ENCODE results near the gene L1TD1. TPM values are rescaled to one million over a fixed set of nuclear protein-coding genes. Genes with fewer than 3 reads are reported as not detected.

The L1TD1 gene
- polyA plus RNA-seq, 1 donor (not counting 4 experiments of a cell fraction or from before 2014, with no cell fraction given) = 0.24 TPM

GRCh38 chr1:62227496-62227895, 32.8 kb downstream of the L1TD1 start:
- no peak for DNase-seq (ENCODE audit: low read depth, low spot score)
- Histone ChIP-seq H3K4me2 (ENCODE audit: control insufficient read depth, extremely low read depth, insufficient read depth, low read depth, low read length) (no peak overlapping the region), H3K4me1 (ENCODE audit: control insufficient read depth, extremely low read depth, insufficient read depth, low read length) (peaks cover 26% of the 10 kb centered on the region)

GRCh38 chr1:62228136-62228882, 33.7 kb downstream of the L1TD1 start:
- H3K9ac ChIP-seq (ENCODE audit: control insufficient read depth, extremely low read depth, insufficient read depth, low read length) = no peak overlapping the region
- H3K4me1 ChIP-seq (ENCODE audit: control insufficient read depth, extremely low read depth, insufficient read depth, low read length) = peaks cover 34% of the 10 kb centered on the region
- DNase-seq (ENCODE audit: low read depth, low spot score) (no peak), FAIRE-seq (no peak)
- no peaks in the 10 kb centered on the region for H4K20me1 ChIP-seq (ENCODE audit: control insufficient read depth, extremely low read depth, insufficient read depth, low read length)
- no peak overlapping the region for H3K27ac ChIP-seq (ENCODE audit: control insufficient read depth, insufficient read depth, low read length)
- no peak for TF ChIP-seq EZH2 (IDR thresholded peaks at IDR 0.05; ENCODE audit: low read length)
- no peak for TF ChIP-seq CTCF (optimal IDR thresholded peaks at IDR 0.05 in 1 of 3, IDR thresholded peaks at IDR 0.05 in 1 of 3, conservative IDR thresholded peaks at IDR 0.05 in 1 of 3; ENCODE audit: extremely low read depth in 1 of 3, insufficient read depth in 2 of 3, low read length in 3 of 3)
- H3K36me3 ChIP-seq (ENCODE audit: control insufficient read depth in 2 of 2, extremely low read depth in 1 of 2, insufficient read depth in 2 of 2, low read length in 2 of 2) = no peaks in the 10 kb centered on the region
- no peaks in the 10 kb centered on the region for H3K9me1 ChIP-seq (ENCODE audit: control insufficient read depth, extremely low read depth, insufficient read depth, low read length)
- no peak overlapping the region for H3K4me3 ChIP-seq (ENCODE audit: control insufficient read depth in 2 of 3, extremely low read depth in 1 of 3, insufficient read depth in 2 of 3, low read depth in 1 of 3, low read length in 3 of 3)
- H3K27me3 ChIP-seq (ENCODE audit: control insufficient read depth, extremely low read depth, insufficient read depth, low read length) = no peaks in the 10 kb centered on the region
- H2AFZ ChIP-seq (ENCODE audit: control insufficient read depth, low read length) = no peak overlapping the region
- no peaks in the 10 kb centered on the region for H3K79me2 ChIP-seq (ENCODE audit: control insufficient read depth, insufficient read depth, low read length)
- dilution Hi-C loops (cut with MboI; ENCODE audit: extremely low pct_ligation_motif_present, low sequenced_read_pairs) = no loop called here
- no peak overlapping the region for H3K4me2 ChIP-seq (ENCODE audit: control insufficient read depth, extremely low read depth, insufficient read depth, low read depth, low read length)
- no peaks in the 10 kb centered on the region for H3K9me3 ChIP-seq (ENCODE audit: control insufficient read depth, low read depth, low read length)

More at GRCh38 chr1:62227496-62227895, 32.8 kb downstream of the L1TD1 start:
- H2AFZ ChIP-seq (ENCODE audit: control insufficient read depth, low read length) = no peak overlapping the region
- no peak for TF ChIP-seq CTCF (optimal IDR thresholded peaks at IDR 0.05 in 1 of 3, IDR thresholded peaks at IDR 0.05 in 1 of 3, conservative IDR thresholded peaks at IDR 0.05 in 1 of 3; ENCODE audit: extremely low read depth in 1 of 3, insufficient read depth in 2 of 3, low read length in 3 of 3)
- TF ChIP-seq EZH2 (IDR thresholded peaks at IDR 0.05; ENCODE audit: low read length) = no peak
- FAIRE-seq = no peak
- H3K9ac ChIP-seq (ENCODE audit: control insufficient read depth, extremely low read depth, insufficient read depth, low read length) = no peak overlapping the region
- H3K9me1 ChIP-seq (ENCODE audit: control insufficient read depth, extremely low read depth, insufficient read depth, low read length) = no peaks in the 10 kb centered on the region
- no peaks in the 10 kb centered on the region for H3K79me2 ChIP-seq (ENCODE audit: control insufficient read depth, insufficient read depth, low read length)
- no peak overlapping the region for H3K27ac ChIP-seq (ENCODE audit: control insufficient read depth, insufficient read depth, low read length)
- dilution Hi-C loops (cut with MboI; ENCODE audit: extremely low pct_ligation_motif_present, low sequenced_read_pairs) = no loop called here
- H3K9me3 ChIP-seq (ENCODE audit: control insufficient read depth, low read depth, low read length) = no peaks in the 10 kb centered on the region
- no peaks in the 10 kb centered on the region for H4K20me1 ChIP-seq (ENCODE audit: control insufficient read depth, extremely low read depth, insufficient read depth, low read length)
- no peaks in the 10 kb centered on the region for H3K27me3 ChIP-seq (ENCODE audit: control insufficient read depth, extremely low read depth, insufficient read depth, low read length)
- no peak overlapping the region for H3K4me3 ChIP-seq (ENCODE audit: control insufficient read depth in 2 of 3, extremely low read depth in 1 of 3, insufficient read depth in 2 of 3, low read depth in 1 of 3, low read length in 3 of 3)
- no peaks in the 10 kb centered on the region for H3K36me3 ChIP-seq (ENCODE audit: control insufficient read depth in 2 of 2, extremely low read depth in 1 of 2, insufficient read depth in 2 of 2, low read length in 2 of 2)

Measured in keratinocyte (primary cell).